NOMO-1 treated with dmso at 0.1 percent for 144 hours (cell line): ENCODE measurements around the gene CDH1.

Experiments
- DNase-seq: peaks from one replicate; lab custom pipeline; 2025; ENCODE audit not compliant: unreplicated experiment; lab: John Stamatoyannopoulos, UW

Gene CDH1

GRCh38 chr16:68731637-68732036, 5.5 kb upstream of the CDH1 start:
- no peak for DNase-seq

GRCh38 chr16:68732042-68732680, 4.9 kb upstream of the CDH1 start:
- no peak for DNase-seq

- no peak for DNase-seq
Measured at GRCh38 chr16:68732741-68733399, 4.2 kb upstream of the CDH1 start.

GRCh38 chr16:68733570-68733969, 3.5 kb upstream of the CDH1 start:
- DNase-seq, result no peak

GRCh38 chr16:68734782-68735181, 2.3 kb upstream of the CDH1 start:
- no peak for DNase-seq

- no peak for DNase-seq
Measured at GRCh38 chr16:68736561-68736960, 531 bp upstream of the CDH1 start.

- no peak for DNase-seq
Measured at GRCh38 chr16:68737730-68738629, 888 bp downstream of the CDH1 start.

GRCh38 chr16:68739964-68740627, 3.0 kb downstream of the CDH1 start:
- no peak for DNase-seq

- no peak for DNase-seq
Measured at GRCh38 chr16:68740628-68741346, 3.7 kb downstream of the CDH1 start.

GRCh38 chr16:68743664-68744063, 6.6 kb downstream of the CDH1 start:
- DNase-seq, result no peak

GRCh38 chr16:68744744-68745280, 7.7 kb downstream of the CDH1 start:
- no peak for DNase-seq

- DNase-seq, result no peak
Measured at GRCh38 chr16:68746951-68747350, 9.9 kb downstream of the CDH1 start.

GRCh38 chr16:68749432-68749831, 12.3 kb downstream of the CDH1 start:
- DNase-seq, result no peak

GRCh38 chr16:68750193-68750695, 13.2 kb downstream of the CDH1 start:
- no peak for DNase-seq

- no peak for DNase-seq
Measured at GRCh38 chr16:68751160-68751559, 14.1 kb downstream of the CDH1 start.

- no peak for DNase-seq
Measured at GRCh38 chr16:68752602-68753001, 15.5 kb downstream of the CDH1 start.

- DNase-seq, result no peak
Measured at GRCh38 chr16:68754084-68754792, 17.1 kb downstream of the CDH1 start.

- no peak for DNase-seq
Measured at GRCh38 chr16:68756239-68756915, 19.3 kb downstream of the CDH1 start.

- no peak for DNase-seq
Measured at GRCh38 chr16:68757625-68757935, 20.5 kb downstream of the CDH1 start.
